HFFc6 (cell line): Measurements from ENCODE around the gene BPIFB3. TPM values are rescaled to one million over a fixed set of nuclear protein-coding genes. Genes with fewer than 3 reads are reported as not detected.
"Not testable (repeated sequence)": the region's sequence is repeated elsewhere in the genome, so short reads cannot be mapped to it uniquely, and the experiment has no call there.

Experiments
- DNase-seq: peaks from one replicate; pipeline ENCODE4 v3.0.0-alpha.2; 2018
- H3K27ac Mint-ChIP-seq: 2 replicates; pipeline ENCODE4 v1.8.0; 2020; ENCODE audit warnings: mild to moderate bottlenecking, mixed read lengths
- H3K27me3 Mint-ChIP-seq: 2 replicates; pipeline ENCODE4 v1.8.0; 2021; ENCODE audit warnings: mild to moderate bottlenecking, moderate library complexity, mixed read lengths; ENCODE audit not compliant: insufficient read depth
- H3K36me3 Mint-ChIP-seq: 2 replicates; pipeline ENCODE4 v1.8.0; 2021; ENCODE audit warnings: low read depth, mixed read lengths
- H3K4me1 Mint-ChIP-seq: 2 replicates; pipeline ENCODE4 v1.8.0; 2020; ENCODE audit warnings: low read depth, mixed read lengths
- H3K4me3 Mint-ChIP-seq: 2 replicates; pipeline ENCODE4 v1.8.0; 2020; ENCODE audit warnings: mild to moderate bottlenecking, moderate library complexity, mixed read lengths
- H3K9me3 Mint-ChIP-seq: 2 replicates; pipeline ENCODE4 v1.8.0; 2020; ENCODE audit warnings: mild to moderate bottlenecking, mixed read lengths
- total RNA-seq, 6 experiments: library from RNA; stranded (reverse); fragmentation: NEBNext Ultra II Directional; extraction: Animal tissue kit (Norgen Biotek cat#: 25700); gene quantifications; 2 replicates in 1 of 6; 3 replicates in 5 of 6; pipeline ENCODE4 v1.2.3, GENCODE V29; 2021
- TF ChIP-seq, protein P1 (sequence below): fragments of 200-600 bp; sonication (generic); IDR thresholded peaks from 2 replicates; pipeline ENCODE4 v1.5.0; 2021; ENCODE audit warnings: antibody characterized with exemption, mild to moderate bottlenecking

Gene BPIFB3
- total RNA-seq, 6 experiments from 2014 or later, result not detected

DNA sequence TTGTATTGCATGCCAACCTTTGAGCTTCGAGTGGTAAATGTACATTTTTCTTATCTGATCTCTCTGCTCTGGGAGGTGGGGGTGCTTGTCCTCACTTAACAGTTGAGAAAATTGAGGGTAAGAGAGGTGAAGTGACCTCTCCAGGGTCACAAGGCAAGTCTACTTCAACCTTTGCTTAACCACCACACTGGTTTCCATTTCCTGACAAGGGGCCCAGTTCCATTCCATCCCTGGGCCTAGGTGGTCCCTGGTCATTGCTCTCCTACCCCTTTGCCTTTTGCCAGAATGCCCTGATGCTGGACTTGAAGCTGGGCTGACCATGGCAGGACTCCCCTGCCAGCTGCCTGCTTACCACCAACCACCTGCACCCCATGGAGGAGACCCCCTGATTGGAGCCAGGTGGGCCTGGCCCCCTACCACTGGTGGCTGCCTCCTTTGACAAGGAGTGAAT lies 9.9 kb upstream of the BPIFB3 start:
- H3K27me3 Mint-ChIP-seq, result peaks cover 39% of the 10 kb centered on the region
- peaks cover 10% of the 10 kb centered on the region for H3K9me3 Mint-ChIP-seq
- peaks cover 10% of the 10 kb centered on the region for H3K36me3 Mint-ChIP-seq
- H3K27ac Mint-ChIP-seq, result no peak overlapping the region
- H3K4me1 Mint-ChIP-seq, result no peaks in the 10 kb centered on the region
- DNase-seq, result no peak
- TF ChIP-seq, protein P1, sequence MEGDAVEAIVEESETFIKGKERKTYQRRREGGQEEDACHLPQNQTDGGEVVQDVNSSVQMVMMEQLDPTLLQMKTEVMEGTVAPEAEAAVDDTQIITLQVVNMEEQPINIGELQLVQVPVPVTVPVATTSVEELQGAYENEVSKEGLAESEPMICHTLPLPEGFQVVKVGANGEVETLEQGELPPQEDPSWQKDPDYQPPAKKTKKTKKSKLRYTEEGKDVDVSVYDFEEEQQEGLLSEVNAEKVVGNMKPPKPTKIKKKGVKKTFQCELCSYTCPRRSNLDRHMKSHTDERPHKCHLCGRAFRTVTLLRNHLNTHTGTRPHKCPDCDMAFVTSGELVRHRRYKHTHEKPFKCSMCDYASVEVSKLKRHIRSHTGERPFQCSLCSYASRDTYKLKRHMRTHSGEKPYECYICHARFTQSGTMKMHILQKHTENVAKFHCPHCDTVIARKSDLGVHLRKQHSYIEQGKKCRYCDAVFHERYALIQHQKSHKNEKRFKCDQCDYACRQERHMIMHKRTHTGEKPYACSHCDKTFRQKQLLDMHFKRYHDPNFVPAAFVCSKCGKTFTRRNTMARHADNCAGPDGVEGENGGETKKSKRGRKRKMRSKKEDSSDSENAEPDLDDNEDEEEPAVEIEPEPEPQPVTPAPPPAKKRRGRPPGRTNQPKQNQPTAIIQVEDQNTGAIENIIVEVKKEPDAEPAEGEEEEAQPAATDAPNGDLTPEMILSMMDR, result no peak
- H3K4me3 Mint-ChIP-seq, result no peak overlapping the region

DNA sequence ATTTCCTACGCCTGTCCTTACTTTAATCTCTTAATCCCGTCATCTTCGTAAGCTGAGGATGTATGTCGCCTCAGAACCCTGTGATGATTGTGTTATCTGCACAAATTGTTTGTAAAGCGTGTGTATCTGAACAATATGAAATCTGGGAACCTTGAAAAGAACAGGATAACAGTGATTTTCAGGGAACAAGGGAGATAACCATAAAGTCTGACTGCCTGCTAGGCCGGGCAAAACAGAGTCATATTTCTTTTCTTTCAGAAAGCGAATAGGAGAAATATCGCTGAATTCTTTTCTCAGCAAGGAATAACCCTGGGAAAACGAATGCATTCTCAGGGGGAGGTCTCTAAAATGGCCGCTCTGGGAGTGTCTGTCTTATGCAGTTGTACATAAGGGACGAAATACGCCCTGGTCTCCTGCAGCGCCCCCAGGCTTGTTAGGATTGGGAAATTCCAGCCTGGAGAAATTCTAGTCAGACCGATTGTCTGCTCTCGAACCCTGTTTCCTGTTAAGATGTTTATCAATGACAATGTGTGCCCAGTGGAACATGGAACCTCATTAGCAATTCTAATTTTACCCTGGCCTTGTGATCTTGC lies 8.5 kb upstream of the BPIFB3 start:
- not testable (repeated sequence) for H3K36me3 Mint-ChIP-seq, DNase-seq, H3K4me1 Mint-ChIP-seq, H3K27ac Mint-ChIP-seq, H3K4me3 Mint-ChIP-seq
- peaks cover 10% of the 10 kb centered on the region for H3K9me3 Mint-ChIP-seq
- peaks cover 29% of the 10 kb centered on the region for H3K27me3 Mint-ChIP-seq

DNA sequence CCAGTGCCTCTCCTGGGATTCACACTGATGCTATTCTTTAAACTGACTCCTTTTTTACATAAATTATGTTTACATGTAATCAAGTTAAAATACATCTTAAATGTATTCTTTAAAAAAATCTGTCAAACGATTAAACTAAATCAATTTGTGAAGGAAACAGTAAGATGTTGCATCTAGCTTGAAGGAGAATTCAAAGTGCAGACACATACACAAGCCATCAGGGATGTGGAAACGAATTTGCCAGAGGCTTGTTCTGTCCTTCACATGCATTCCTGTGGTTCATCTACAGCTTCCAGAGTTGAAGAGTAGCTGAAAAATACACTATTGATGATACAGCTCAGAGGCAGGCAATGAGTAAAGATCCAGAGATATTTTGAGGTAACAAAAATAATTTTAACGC lies 7.3 kb upstream of the BPIFB3 start:
- peaks cover 23% of the 10 kb centered on the region for H3K27me3 Mint-ChIP-seq
- TF ChIP-seq, protein P1, result no peak
- H3K27ac Mint-ChIP-seq, result no peak overlapping the region
- no peak overlapping the region for H3K4me3 Mint-ChIP-seq
- no peak for DNase-seq
- H3K9me3 Mint-ChIP-seq, result peaks cover 10% of the 10 kb centered on the region
- peaks cover 10% of the 10 kb centered on the region for H3K36me3 Mint-ChIP-seq
- no peaks in the 10 kb centered on the region for H3K4me1 Mint-ChIP-seq

DNA sequence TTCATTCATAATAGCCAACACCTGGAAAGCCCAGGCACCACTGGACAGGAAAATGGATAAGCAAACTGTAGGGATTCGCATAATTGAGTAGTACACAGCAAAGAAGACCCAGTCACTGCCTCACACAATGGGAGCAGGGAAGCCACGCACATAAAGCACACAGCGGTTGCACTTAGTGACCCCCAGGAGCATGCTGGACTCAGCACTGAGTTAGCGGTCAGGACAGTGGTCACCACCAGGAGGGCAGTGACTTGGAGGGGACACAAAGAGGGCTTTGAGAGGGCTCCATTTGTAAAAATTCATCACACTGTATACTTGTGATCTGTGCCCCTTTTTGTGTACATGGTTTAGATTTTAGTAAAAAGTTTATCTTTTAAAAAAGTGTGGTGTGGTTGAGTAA lies 2.4 kb upstream of the BPIFB3 start:
- Mint-ChIP-seq H3K36me3 (no peaks in the 10 kb centered on the region), H3K4me1 (no peaks in the 10 kb centered on the region), H3K27me3 (peaks cover 22% of the 10 kb centered on the region), H3K27ac (no peak overlapping the region), H3K9me3 (peaks cover 2% of the 10 kb centered on the region), H3K4me3 (no peak overlapping the region)
- no peak for DNase-seq
- TF ChIP-seq, protein P1, result no peak

DNA sequence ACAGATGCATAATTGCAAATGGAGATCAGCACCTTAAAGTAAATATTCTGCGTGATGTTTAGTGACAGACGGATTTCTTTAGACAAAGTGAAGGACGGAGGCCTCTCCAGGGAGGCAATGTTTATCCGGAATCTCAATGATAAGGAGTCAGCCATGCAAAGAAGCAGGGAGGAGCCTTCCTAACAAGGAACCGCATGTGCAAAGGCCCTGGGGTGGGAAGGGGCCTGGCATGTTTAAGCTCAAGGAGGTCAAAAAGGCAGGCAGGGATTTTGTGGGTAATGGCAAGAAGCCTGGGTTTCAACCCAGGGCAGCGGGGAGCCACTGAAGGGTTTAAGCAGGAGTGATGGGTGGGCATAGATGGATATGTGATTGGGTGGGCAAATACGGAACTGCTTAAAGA lies 678 bp downstream of the BPIFB3 start:
- no peak for DNase-seq
- H3K4me1 Mint-ChIP-seq, result no peaks in the 10 kb centered on the region
- H3K27me3 Mint-ChIP-seq, result peaks cover 27% of the 10 kb centered on the region
- no peaks in the 10 kb centered on the region for H3K9me3 Mint-ChIP-seq
- TF ChIP-seq, protein P1, result no peak
- H3K4me3 Mint-ChIP-seq, result no peak overlapping the region
- H3K36me3 Mint-ChIP-seq, result no peaks in the 10 kb centered on the region
- no peak overlapping the region for H3K27ac Mint-ChIP-seq

GRCh38 chr20:33054791-33055190 lies 1.1 kb downstream of the BPIFB3 start:
- H3K27ac Mint-ChIP-seq, result no peak overlapping the region
- H3K9me3 Mint-ChIP-seq, result no peaks in the 10 kb centered on the region
- H3K36me3 Mint-ChIP-seq, result no peaks in the 10 kb centered on the region
- H3K4me1 Mint-ChIP-seq, result no peaks in the 10 kb centered on the region
- TF ChIP-seq, protein P1, result no peak
- H3K4me3 Mint-ChIP-seq, result no peak overlapping the region
- H3K27me3 Mint-ChIP-seq, result peaks cover 27% of the 10 kb centered on the region
- DNase-seq, result no peak
